ENCODE measurements around the gene BAAT. TPM values are rescaled to one million over a fixed set of nuclear protein-coding genes. Genes with fewer than 3 reads are reported as not detected.

BAAT gene
- total and polyA plus RNA-seq, 2 of the 13 experiments (the other 11 are each of a cell fraction or from before 2014, with no cell fraction given): 0.71 to 7.9 TPM

GRCh38 chr9:101354143-101354764, 30.6 kb downstream of the BAAT start (continued):
- TF ChIP-seq ZNF782 (CRISPR knock-in tag; IDR thresholded peaks at IDR 0.05; ENCODE audit: borderline replicate concordance) (no peak), KDM1A (CRISPR knock-in tag; IDR thresholded peaks at IDR 0.05) (peak; percentile 8; the same call in 1 of the 2 replicates), NFIC (IDR thresholded peaks at IDR 0.05; ENCODE audit: low read length) (peak; percentile 92), CBFB (CRISPR knock-in tag; IDR thresholded peaks at IDR 0.05) (no peak), ZBTB39 (CRISPR knock-in tag; IDR thresholded peaks at IDR 0.05) (no peak; the same call in 1 of the 2 replicates), SSRP1 (CRISPR knock-in tag; IDR thresholded peaks at IDR 0.05) (peak; percentile 96; the same call in 1 of the 2 replicates), PHF20 (CRISPR knock-in tag; IDR thresholded peaks at IDR 0.05) (no peak), ZNF674 (CRISPR knock-in tag; IDR thresholded peaks at IDR 0.05; ENCODE audit: low read depth) (no peak), MXI1 (IDR thresholded peaks at IDR 0.05; ENCODE audit: borderline replicate concordance, low read depth, low read length) (0 out of 3 replicates have a peak, but pooled peaks have one; percentile 14), POLR2A (IDR thresholded peaks at IDR 0.05; ENCODE audit: insufficient read depth in 1 of 2, low read depth in 2 of 2, low read length in 2 of 2) (no peak), ZNF615 (CRISPR knock-in tag; IDR thresholded peaks at IDR 0.05; ENCODE audit: borderline replicate concordance) (no peak), ZNF136 (CRISPR knock-in tag; IDR thresholded peaks at IDR 0.05; ENCODE audit: low read depth) (peak; percentile 80; the same call in 1 of the 2 replicates), ZNF549 (CRISPR knock-in tag; IDR thresholded peaks at IDR 0.05) (no peak), ZNF337 (CRISPR knock-in tag; IDR thresholded peaks at IDR 0.05; ENCODE audit: borderline replicate concordance, low read depth) (peak; percentile 66; the same call in 1 of the 2 replicates), HMG20B (CRISPR knock-in tag; conservative IDR thresholded peaks at IDR 0.05) (peak; percentile 68; the same call in 1 of the 2 replicates), HMGA1 (CRISPR knock-in tag; conservative IDR thresholded peaks at IDR 0.05) (no peak), ZNF331 (CRISPR knock-in tag; IDR thresholded peaks at IDR 0.05) (peak; percentile 86), HNRNPUL1 (IDR thresholded peaks at IDR 0.05; ENCODE audit: low read depth, low read length) (no peak), STAG1 (CRISPR knock-in tag; IDR thresholded peaks at IDR 0.05) (peak; percentile 22)
- TF ChIP-seq, protein P1, sequence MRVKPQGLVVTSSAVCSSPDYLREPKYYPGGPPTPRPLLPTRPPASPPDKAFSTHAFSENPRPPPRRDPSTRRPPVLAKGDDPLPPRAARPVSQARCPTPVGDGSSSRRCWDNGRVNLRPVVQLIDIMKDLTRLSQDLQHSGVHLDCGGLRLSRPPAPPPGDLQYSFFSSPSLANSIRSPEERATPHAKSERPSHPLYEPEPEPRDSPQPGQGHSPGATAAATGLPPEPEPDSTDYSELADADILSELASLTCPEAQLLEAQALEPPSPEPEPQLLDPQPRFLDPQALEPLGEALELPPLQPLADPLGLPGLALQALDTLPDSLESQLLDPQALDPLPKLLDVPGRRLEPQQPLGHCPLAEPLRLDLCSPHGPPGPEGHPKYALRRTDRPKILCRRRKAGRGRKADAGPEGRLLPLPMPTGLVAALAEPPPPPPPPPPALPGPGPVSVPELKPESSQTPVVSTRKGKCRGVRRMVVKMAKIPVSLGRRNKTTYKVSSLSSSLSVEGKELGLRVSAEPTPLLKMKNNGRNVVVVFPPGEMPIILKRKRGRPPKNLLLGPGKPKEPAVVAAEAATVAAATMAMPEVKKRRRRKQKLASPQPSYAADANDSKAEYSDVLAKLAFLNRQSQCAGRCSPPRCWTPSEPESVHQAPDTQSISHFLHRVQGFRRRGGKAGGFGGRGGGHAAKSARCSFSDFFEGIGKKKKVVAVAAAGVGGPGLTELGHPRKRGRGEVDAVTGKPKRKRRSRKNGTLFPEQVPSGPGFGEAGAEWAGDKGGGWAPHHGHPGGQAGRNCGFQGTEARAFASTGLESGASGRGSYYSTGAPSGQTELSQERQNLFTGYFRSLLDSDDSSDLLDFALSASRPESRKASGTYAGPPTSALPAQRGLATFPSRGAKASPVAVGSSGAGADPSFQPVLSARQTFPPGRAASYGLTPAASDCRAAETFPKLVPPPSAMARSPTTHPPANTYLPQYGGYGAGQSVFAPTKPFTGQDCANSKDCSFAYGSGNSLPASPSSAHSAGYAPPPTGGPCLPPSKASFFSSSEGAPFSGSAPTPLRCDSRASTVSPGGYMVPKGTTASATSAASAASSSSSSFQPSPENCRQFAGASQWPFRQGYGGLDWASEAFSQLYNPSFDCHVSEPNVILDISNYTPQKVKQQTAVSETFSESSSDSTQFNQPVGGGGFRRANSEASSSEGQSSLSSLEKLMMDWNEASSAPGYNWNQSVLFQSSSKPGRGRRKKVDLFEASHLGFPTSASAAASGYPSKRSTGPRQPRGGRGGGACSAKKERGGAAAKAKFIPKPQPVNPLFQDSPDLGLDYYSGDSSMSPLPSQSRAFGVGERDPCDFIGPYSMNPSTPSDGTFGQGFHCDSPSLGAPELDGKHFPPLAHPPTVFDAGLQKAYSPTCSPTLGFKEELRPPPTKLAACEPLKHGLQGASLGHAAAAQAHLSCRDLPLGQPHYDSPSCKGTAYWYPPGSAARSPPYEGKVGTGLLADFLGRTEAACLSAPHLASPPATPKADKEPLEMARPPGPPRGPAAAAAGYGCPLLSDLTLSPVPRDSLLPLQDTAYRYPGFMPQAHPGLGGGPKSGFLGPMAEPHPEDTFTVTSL (CRISPR knock-in tag; IDR thresholded peaks at IDR 0.05; ENCODE audit: borderline replicate concordance): peak; percentile 99
- TF ChIP-seq, protein P2, sequence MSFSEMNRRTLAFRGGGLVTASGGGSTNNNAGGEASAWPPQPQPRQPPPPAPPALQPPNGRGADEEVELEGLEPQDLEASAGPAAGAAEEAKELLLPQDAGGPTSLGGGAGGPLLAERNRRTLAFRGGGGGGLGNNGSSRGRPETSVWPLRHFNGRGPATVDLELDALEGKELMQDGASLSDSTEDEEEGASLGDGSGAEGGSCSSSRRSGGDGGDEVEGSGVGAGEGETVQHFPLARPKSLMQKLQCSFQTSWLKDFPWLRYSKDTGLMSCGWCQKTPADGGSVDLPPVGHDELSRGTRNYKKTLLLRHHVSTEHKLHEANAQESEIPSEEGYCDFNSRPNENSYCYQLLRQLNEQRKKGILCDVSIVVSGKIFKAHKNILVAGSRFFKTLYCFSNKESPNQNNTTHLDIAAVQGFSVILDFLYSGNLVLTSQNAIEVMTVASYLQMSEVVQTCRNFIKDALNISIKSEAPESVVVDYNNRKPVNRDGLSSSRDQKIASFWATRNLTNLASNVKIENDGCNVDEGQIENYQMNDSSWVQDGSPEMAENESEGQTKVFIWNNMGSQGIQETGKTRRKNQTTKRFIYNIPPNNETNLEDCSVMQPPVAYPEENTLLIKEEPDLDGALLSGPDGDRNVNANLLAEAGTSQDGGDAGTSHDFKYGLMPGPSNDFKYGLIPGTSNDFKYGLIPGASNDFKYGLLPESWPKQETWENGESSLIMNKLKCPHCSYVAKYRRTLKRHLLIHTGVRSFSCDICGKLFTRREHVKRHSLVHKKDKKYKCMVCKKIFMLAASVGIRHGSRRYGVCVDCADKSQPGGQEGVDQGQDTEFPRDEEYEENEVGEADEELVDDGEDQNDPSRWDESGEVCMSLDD (CRISPR knock-in tag; IDR thresholded peaks at IDR 0.05; ENCODE audit: borderline replicate concordance): no peak

All from HepG2 (cell line).